K562 (cell line): ENCODE measurements around the gene MYO5C. TPM values are rescaled to one million over a fixed set of nuclear protein-coding genes. Genes with fewer than 3 reads are reported as not detected.

Source experiments
- ATAC-seq: fragments of 200-7000 bp; cut with Tn5 transposase; 3 replicates; pipeline ENCODE4 v1.9.1; 2020; ENCODE audit warnings: moderate library complexity
- BruUV-seq: library from RNA; stranded (reverse); fragments of 400-500 nt; replicated peaks from 2 replicates; lab custom pipeline; 2021; lab: Mats Ljungman, UMichigan
- CTCF ChIA-PET: fragments of 300-600 bp; formaldehyde crosslinking; extraction: SDS; loops from one replicate; lab custom pipeline; 2021; ENCODE audit warnings: low intra/inter-chr PET ratio; lab: Yijun Ruan, JAX
- POLR2A ChIA-PET: fragments of 300-600, 350-650 bp; sonication (Branson Sonifier 250); formaldehyde crosslinking; extraction: SDS; loops from one replicate; lab custom pipeline; 2021; ENCODE audit warnings: antibody characterized with exemption, inconsistent platforms; lab: Yijun Ruan, JAX
- DNase-seq, 4 experiments: peaks; one replicate each; pipeline versions ENCODE4 v3.0.0 to v3.0.0-alpha.2; 2011 to 2018; ENCODE audit warnings: low spot score in 3 of 4, mixed read lengths in 3 of 4; ENCODE audit errors: extremely low read depth in 1 of 4
- FAIRE-seq: peaks from 2 replicates; lab custom pipeline; 2011; peaks lifted over from hg19 to GRCh38; lab: Jason Lieb, UNC
- H2AFZ ChIP-seq: 2 replicates; pipeline ENCODE4 v1.6.0; 2011; ENCODE audit warnings: low read depth, low read length, control low read depth, inconsistent platforms
- H3K27ac ChIP-seq: fragments of 200-600 bp; 3 replicates; pipeline ENCODE4 v1.8.0; 2011; ENCODE audit warnings: low read depth, mild to moderate bottlenecking, control low read depth, inconsistent platforms, low read length, moderate library complexity, mixed read lengths; ENCODE audit errors: extremely low read depth
- H3K27me3 ChIP-seq, 2 experiments: fragments of 300-600 bp in 1 of 2; 2 replicates in 1 of 2; 3 replicates in 1 of 2; pipeline versions ENCODE4 v1.6.0 to v1.8.0; 2011; ENCODE audit warnings: inconsistent platforms in 2 of 2, low read length in 2 of 2, mild to moderate bottlenecking in 1 of 2, mixed read lengths in 1 of 2, moderate library complexity in 1 of 2; ENCODE audit not compliant: control insufficient read depth in 2 of 2, insufficient read depth in 2 of 2
- H3K36me3 ChIP-seq: fragments of 300-600 bp; 3 replicates; pipeline ENCODE4 v1.8.0; 2011; ENCODE audit warnings: mild to moderate bottlenecking, low read length, inconsistent platforms; ENCODE audit not compliant: control insufficient read depth, insufficient read depth
- H3K4me1 ChIP-seq, 2 experiments: fragments of 200-600 bp in 1 of 2; replicated peaks in 1 of 2; 2 replicates in 1 of 2; 3 replicates in 1 of 2; pipeline versions ENCODE4 v1.5.1 to v1.8.0; 2011; ENCODE audit warnings: inconsistent platforms in 2 of 2, low read length in 2 of 2, mild to moderate bottlenecking in 1 of 2, mixed read lengths in 1 of 2, moderate library complexity in 1 of 2; ENCODE audit not compliant: control insufficient read depth in 2 of 2, insufficient read depth in 2 of 2
- H3K4me2 ChIP-seq: 2 replicates; pipeline ENCODE4 v1.6.1; 2011; ENCODE audit warnings: low read length, control low read depth, inconsistent platforms, mixed read lengths; ENCODE audit not compliant: insufficient read depth
- H3K4me3 ChIP-seq: fragments of 200-600 bp; sonication (generic), shearing (Covaris generic); 2 replicates; pipeline ENCODE4 v1.5.1; 2016; ENCODE audit warnings: control low read depth, inconsistent platforms
- H3K79me2 ChIP-seq: fragments of 200-600 bp; 3 replicates; pipeline ENCODE4 v1.8.0; 2011; ENCODE audit warnings: low read length, inconsistent platforms; ENCODE audit not compliant: control insufficient read depth, insufficient read depth
- H3K9ac ChIP-seq, 2 experiments: 2 replicates each; pipeline versions ENCODE4 v1.6.0 to v1.6.1; 2011; ENCODE audit warnings: low read depth in 2 of 2, low read length in 2 of 2, control low read depth in 1 of 2, inconsistent platforms in 1 of 2, mild to moderate bottlenecking in 1 of 2, mixed read lengths in 1 of 2; ENCODE audit not compliant: insufficient read depth in 1 of 2
- H3K9me1 ChIP-seq: one replicate; pipeline ENCODE4 v1.6.0; 2011; ENCODE audit warnings: inconsistent platforms, mild to moderate bottlenecking, low read length, moderate library complexity; ENCODE audit not compliant: control insufficient read depth, insufficient read depth
- H3K9me3 ChIP-seq: replicated peaks from 2 replicates; pipeline ENCODE4 v1.5.1; 2011; ENCODE audit warnings: low read depth, low read length, inconsistent platforms; ENCODE audit not compliant: control insufficient read depth, insufficient read depth
- H4K20me1 ChIP-seq: replicated peaks from 2 replicates; pipeline ENCODE4 v1.6.1; 2011; ENCODE audit warnings: low read length, inconsistent platforms, mixed read lengths; ENCODE audit not compliant: control insufficient read depth, insufficient read depth
- CREB3L1 ChIP-seq: fragments of 450-650 bp; IDR thresholded peaks from 2 replicates; pipeline ENCODE4 v1.6.1; 2014; ENCODE audit warnings: low read depth, mild to moderate bottlenecking, moderate library complexity, borderline replicate concordance
- GTF2A2 ChIP-seq: IDR thresholded peaks from 2 replicates; pipeline ENCODE4 v1.6.1; 2016; ENCODE audit warnings: mild to moderate bottlenecking, missing genetic modification characterization, missing compliant biosample characterization
- WGBS: fragments of 100-300 bp; shearing (Covaris generic); methylation state at CpG from one replicate; pipeline ENCODE4 v1.1.6; 2016; ENCODE audit warnings: low coverage, mixed read lengths; ENCODE audit not compliant: insufficient coverage; ENCODE audit errors: missing lambda C conversion rate; 5-methylcytosine and 5-hydroxymethylcytosine counted together
- in situ Hi-C: fragments of 300-500 bp; cut with MboI; formaldehyde crosslinking; loops from 4 replicates; pipeline ENCODE4 v1.15.0; 2018; ENCODE audit warnings: inconsistent platforms, mixed read lengths
- intact Hi-C: fragments of 100-400 bp; cut with micrococcal nuclease; formaldehyde crosslinking; loops from 2 replicates; pipeline ENCODE4 v1.14.2; 2022
- polyA plus RNA-seq, 8 experiments: library from polyadenylated mRNA; depleted of rRNA in 4 of 8; stranded (reverse) in 5 of 8; unstranded in 3 of 8; fragments of >200 nt; fragmentation: Nextera tagmentation in 2 of 8; fragmentation: Illumina TruSeq in 1 of 8; extraction: Ambion mirVana in 2 of 8; extraction: Trizol in 1 of 8; gene quantifications; 2 replicates each; pipeline versions ENCODE4 v1.2.1 to v1.2.3, GENCODE V29; 2011 to 2014; ENCODE audit warnings: inconsistent platforms in 1 of 8, missing spikeins in 1 of 8
- total RNA-seq, 7 experiments: library from RNA; depleted of rRNA in 6 of 7; stranded (reverse); fragments of >200 nt in 6 of 7; fragmentation: Illumina TruSeq in 2 of 7; extraction: Trizol in 2 of 7; gene quantifications; 2 replicates each; pipeline versions ENCODE4 v1.2.1 to v1.2.3, GENCODE V29; 2011 to 2021; ENCODE audit warnings: low replicate concordance in 1 of 7

Gene MYO5C
- total and polyA plus RNA-seq, 9 of the 15 experiments (the other 6 are each of a cell fraction or from before 2014, with no cell fraction given) = 0.01 to 0.24 TPM; not detected in 7

- no TSS peak for BruUV-seq
- no peaks in the 10 kb centered on the region for H3K9me3 ChIP-seq
- no peak for TF ChIP-seq GTF2A2 (tag)
- TF ChIP-seq CREB3L1 = no peak
- no peaks in the 10 kb centered on the region for H3K9me1 ChIP-seq
- in situ Hi-C loops = no loop called here
- H3K27me3 ChIP-seq = peaks cover 11 to 39% of the 10 kb centered on the region in 2 experiments; a peak in 3 of 5 replicates
- H3K4me2 ChIP-seq = no peak overlapping the region
- H4K20me1 ChIP-seq = no peaks in the 10 kb centered on the region
- 1% methylated on average over 13 of the region's 13 CpGs for WGBS
- CTCF ChIA-PET = no interaction called here
- POLR2A ChIA-PET = interaction anchor here (0.6 to 0.8 kb wide), 2 partner anchors 35 to 90 kb away, joined by 3 to 5 read pairs; no protein-coding TSS in a partner anchor
- FAIRE-seq (no peak), DNase-seq (no peak), ATAC-seq (no peak)
- no peak overlapping the region for H3K27ac ChIP-seq
- intact Hi-C loops = no loop called here
- H3K36me3 ChIP-seq = no peaks in the 10 kb centered on the region
- H3K9ac ChIP-seq = no peak overlapping the region
- H3K4me1 ChIP-seq = no peaks in the 10 kb centered on the region
- no peak overlapping the region for H2AFZ ChIP-seq
- no peak overlapping the region for H3K4me3 ChIP-seq
- H3K79me2 ChIP-seq = no peaks in the 10 kb centered on the region
Observed at GRCh38 chr15:52288051-52288942, 7.3 kb downstream of the MYO5C start.
